Stimulated activated naive CD8-positive, alpha-beta T cell treated with anti-CD3 and anti-CD28 coated beads, Interleukin-15, Interleukin-2, amounts not matched to agents 100 ng/mL and 50 ng/mL, for 24 hours (primary cell): ENCODE data around the gene NOX5.
"Not testable (repeated sequence)": the region's sequence is repeated elsewhere in the genome, so short reads cannot be mapped to it uniquely, and the experiment has no call there.

ENCODE experiments used
- H3K27ac Mint-ChIP-seq: one replicate; pipeline ENCODE4 v1.8.0; 2021; ENCODE audit warnings: mild to moderate bottlenecking, mixed read lengths
- H3K27me3 Mint-ChIP-seq: one replicate; pipeline ENCODE4 v1.8.0; 2021; ENCODE audit warnings: mixed read lengths
- H3K36me3 Mint-ChIP-seq: one replicate; pipeline ENCODE4 v1.8.0; 2021; ENCODE audit warnings: low read depth, mixed read lengths
- H3K4me1 Mint-ChIP-seq: one replicate; pipeline ENCODE4 v1.8.0; 2021; ENCODE audit warnings: low read depth, mixed read lengths
- H3K4me3 Mint-ChIP-seq: one replicate; pipeline ENCODE4 v1.8.0; 2021; ENCODE audit warnings: mild to moderate bottlenecking, mixed read lengths
- H3K9me3 Mint-ChIP-seq: one replicate; pipeline ENCODE4 v1.8.0; 2021; ENCODE audit warnings: mixed read lengths

Gene NOX5

GRCh38 chr15:69014454-69014853, at the start of gene NOX5:
Gene NOX5 (plus strand): TSS chr15:69014695. CDS start chr15:69014736, 41 bp downstream.
- peaks cover 4% of the 10 kb centered on the region for H3K27me3 Mint-ChIP-seq
- peaks cover 4% of the 10 kb centered on the region for H3K9me3 Mint-ChIP-seq
- no peak within 1 kb of the TSS for H3K4me3 Mint-ChIP-seq
- no peak within 1 kb of the TSS for H3K27ac Mint-ChIP-seq
- H3K4me1 Mint-ChIP-seq, result no peaks in the 10 kb centered on the region
- no peaks in the 10 kb centered on the region for H3K36me3 Mint-ChIP-seq

GRCh38 chr15:68966996-68967395, 47.5 kb upstream of the NOX5 start:
- H3K4me1 Mint-ChIP-seq, result no peaks in the 10 kb centered on the region

GRCh38 chr15:68967948-68968347, 46.5 kb upstream of the NOX5 start:
- H3K4me3 Mint-ChIP-seq, result no peak overlapping the region
- no peak overlapping the region for H3K27ac Mint-ChIP-seq
- peaks cover 50% of the 10 kb centered on the region for H3K27me3 Mint-ChIP-seq
- no peaks in the 10 kb centered on the region for H3K4me1 Mint-ChIP-seq
- H3K36me3 Mint-ChIP-seq, result peaks cover 9% of the 10 kb centered on the region
- peaks cover 14% of the 10 kb centered on the region for H3K9me3 Mint-ChIP-seq

More at GRCh38 chr15:68966996-68967395, 47.5 kb upstream of the NOX5 start:
- peaks cover 14% of the 10 kb centered on the region for H3K9me3 Mint-ChIP-seq
- no peak overlapping the region for H3K27ac Mint-ChIP-seq
- peaks cover 9% of the 10 kb centered on the region for H3K36me3 Mint-ChIP-seq
- peaks cover 48% of the 10 kb centered on the region for H3K27me3 Mint-ChIP-seq
- H3K4me3 Mint-ChIP-seq, result no peak overlapping the region

- Mint-ChIP-seq H3K36me3 (peaks cover 4% of the 10 kb centered on the region), H3K4me1 (no peaks in the 10 kb centered on the region), H3K9me3 (peaks cover 14% of the 10 kb centered on the region), H3K27ac (no peak overlapping the region), H3K4me3 (no peak overlapping the region), H3K27me3 (peaks cover 47% of the 10 kb centered on the region)
Observed at GRCh38 chr15:68969298-68969697, 45.2 kb upstream of the NOX5 start.

GRCh38 chr15:68972201-68973065, 42.1 kb upstream of the NOX5 start:
- Mint-ChIP-seq H3K27ac (no peak overlapping the region), H3K4me3 (no peak overlapping the region), H3K36me3 (no peaks in the 10 kb centered on the region), H3K9me3 (peaks cover 20% of the 10 kb centered on the region), H3K4me1 (no peaks in the 10 kb centered on the region), H3K27me3 (peaks cover 43% of the 10 kb centered on the region)

GRCh38 chr15:68975651-68976160, 38.8 kb upstream of the NOX5 start:
- not testable (repeated sequence) for H3K36me3 Mint-ChIP-seq, H3K4me3 Mint-ChIP-seq, H3K4me1 Mint-ChIP-seq, H3K27ac Mint-ChIP-seq, H3K9me3 Mint-ChIP-seq
- peaks cover 22% of the 10 kb centered on the region for H3K27me3 Mint-ChIP-seq

- not testable (repeated sequence) for H3K4me3 Mint-ChIP-seq, H3K27ac Mint-ChIP-seq, H3K9me3 Mint-ChIP-seq, H3K36me3 Mint-ChIP-seq, H3K4me1 Mint-ChIP-seq
- H3K27me3 Mint-ChIP-seq, result peaks cover 16% of the 10 kb centered on the region
Observed at GRCh38 chr15:68977426-68977825, 37.1 kb upstream of the NOX5 start.

- H3K36me3 Mint-ChIP-seq, result no peaks in the 10 kb centered on the region
- peaks cover 6% of the 10 kb centered on the region for H3K9me3 Mint-ChIP-seq
- H3K27me3 Mint-ChIP-seq, result peaks cover 9% of the 10 kb centered on the region
- H3K4me1 Mint-ChIP-seq, result no peaks in the 10 kb centered on the region
- H3K4me3 Mint-ChIP-seq, result no peak overlapping the region
- no peak overlapping the region for H3K27ac Mint-ChIP-seq
Observed at GRCh38 chr15:68979006-68979405, 35.5 kb upstream of the NOX5 start.

GRCh38 chr15:68979816-68980215, 34.7 kb upstream of the NOX5 start:
- no peak overlapping the region for H3K27ac Mint-ChIP-seq
- H3K9me3 Mint-ChIP-seq, result peaks cover 6% of the 10 kb centered on the region
- H3K4me3 Mint-ChIP-seq, result no peak overlapping the region
- no peaks in the 10 kb centered on the region for H3K36me3 Mint-ChIP-seq
- peaks cover 9% of the 10 kb centered on the region for H3K27me3 Mint-ChIP-seq
- no peaks in the 10 kb centered on the region for H3K4me1 Mint-ChIP-seq

- Mint-ChIP-seq H3K36me3 (no peaks in the 10 kb centered on the region), H3K27me3 (peaks cover 6% of the 10 kb centered on the region), H3K9me3 (peaks cover 6% of the 10 kb centered on the region), H3K4me3 (no peak overlapping the region), H3K27ac (no peak overlapping the region), H3K4me1 (no peaks in the 10 kb centered on the region)
Observed at GRCh38 chr15:68980786-68981185, 33.7 kb upstream of the NOX5 start.

- Mint-ChIP-seq H3K27ac (no peak overlapping the region), H3K4me3 (no peak overlapping the region), H3K27me3 (peaks cover 6% of the 10 kb centered on the region), H3K36me3 (no peaks in the 10 kb centered on the region), H3K9me3 (peaks cover 3% of the 10 kb centered on the region), H3K4me1 (no peaks in the 10 kb centered on the region)
Observed at GRCh38 chr15:68981941-68982340, 32.6 kb upstream of the NOX5 start.

- no peak overlapping the region for H3K4me3 Mint-ChIP-seq
- peaks cover 9% of the 10 kb centered on the region for H3K27me3 Mint-ChIP-seq
- H3K36me3 Mint-ChIP-seq, result no peaks in the 10 kb centered on the region
- H3K27ac Mint-ChIP-seq, result no peak overlapping the region
- no peaks in the 10 kb centered on the region for H3K9me3 Mint-ChIP-seq
- no peaks in the 10 kb centered on the region for H3K4me1 Mint-ChIP-seq
Observed at GRCh38 chr15:68982976-68983563, 31.4 kb upstream of the NOX5 start.

GRCh38 chr15:68983961-68984481, 30.5 kb upstream of the NOX5 start:
- Mint-ChIP-seq H3K4me1 (no peaks in the 10 kb centered on the region), H3K27me3 (peaks cover 15% of the 10 kb centered on the region), H3K36me3 (no peaks in the 10 kb centered on the region), H3K27ac (no peak overlapping the region), H3K4me3 (no peak overlapping the region), H3K9me3 (no peaks in the 10 kb centered on the region)

GRCh38 chr15:68984586-68984985, 29.9 kb upstream of the NOX5 start:
- no peaks in the 10 kb centered on the region for H3K4me1 Mint-ChIP-seq
- no peaks in the 10 kb centered on the region for H3K9me3 Mint-ChIP-seq
- H3K4me3 Mint-ChIP-seq, result no peak overlapping the region
- no peak overlapping the region for H3K27ac Mint-ChIP-seq
- H3K36me3 Mint-ChIP-seq, result no peaks in the 10 kb centered on the region
- peaks cover 15% of the 10 kb centered on the region for H3K27me3 Mint-ChIP-seq

- no peak overlapping the region for H3K27ac Mint-ChIP-seq
- no peak overlapping the region for H3K4me3 Mint-ChIP-seq
- H3K4me1 Mint-ChIP-seq, result no peaks in the 10 kb centered on the region
- peaks cover 15% of the 10 kb centered on the region for H3K27me3 Mint-ChIP-seq
- H3K9me3 Mint-ChIP-seq, result no peaks in the 10 kb centered on the region
- H3K36me3 Mint-ChIP-seq, result no peaks in the 10 kb centered on the region
Observed at GRCh38 chr15:68985361-68985891, 29.1 kb upstream of the NOX5 start.
